ENCODE results near the gene MLYCD. TPM values are rescaled to one million over a fixed set of nuclear protein-coding genes. Genes with fewer than 3 reads are reported as not detected.
A peak's percentile ranks its signal among the peaks of the same experiment; 100 is the strongest.

MLYCD gene
- total RNA-seq, 1 donor from 2014 or later, result 50.4 TPM

GRCh38 chr16:83925095-83925905, 26.4 kb downstream of the MLYCD start:
- peak; percentile 9 for DNase-seq
- TF ChIP-seq, protein P1, sequence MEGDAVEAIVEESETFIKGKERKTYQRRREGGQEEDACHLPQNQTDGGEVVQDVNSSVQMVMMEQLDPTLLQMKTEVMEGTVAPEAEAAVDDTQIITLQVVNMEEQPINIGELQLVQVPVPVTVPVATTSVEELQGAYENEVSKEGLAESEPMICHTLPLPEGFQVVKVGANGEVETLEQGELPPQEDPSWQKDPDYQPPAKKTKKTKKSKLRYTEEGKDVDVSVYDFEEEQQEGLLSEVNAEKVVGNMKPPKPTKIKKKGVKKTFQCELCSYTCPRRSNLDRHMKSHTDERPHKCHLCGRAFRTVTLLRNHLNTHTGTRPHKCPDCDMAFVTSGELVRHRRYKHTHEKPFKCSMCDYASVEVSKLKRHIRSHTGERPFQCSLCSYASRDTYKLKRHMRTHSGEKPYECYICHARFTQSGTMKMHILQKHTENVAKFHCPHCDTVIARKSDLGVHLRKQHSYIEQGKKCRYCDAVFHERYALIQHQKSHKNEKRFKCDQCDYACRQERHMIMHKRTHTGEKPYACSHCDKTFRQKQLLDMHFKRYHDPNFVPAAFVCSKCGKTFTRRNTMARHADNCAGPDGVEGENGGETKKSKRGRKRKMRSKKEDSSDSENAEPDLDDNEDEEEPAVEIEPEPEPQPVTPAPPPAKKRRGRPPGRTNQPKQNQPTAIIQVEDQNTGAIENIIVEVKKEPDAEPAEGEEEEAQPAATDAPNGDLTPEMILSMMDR (IDR thresholded peaks at IDR 0.05; ENCODE audit: borderline replicate concordance), result no peak
- intact Hi-C loops (cut with micrococcal nuclease), result no loop called here
- Histone ChIP-seq H3K27ac (replicated peaks) (no peak overlapping the region), H3K4me1 (peaks cover 18% of the 10 kb centered on the region), H3K36me3 (peaks cover 13% of the 10 kb centered on the region), H3K4me3 (no peak overlapping the region), H3K9me3 (replicated peaks) (no peaks in the 10 kb centered on the region), H3K27me3 (ENCODE audit: low read depth) (no peaks in the 10 kb centered on the region)

DNA sequence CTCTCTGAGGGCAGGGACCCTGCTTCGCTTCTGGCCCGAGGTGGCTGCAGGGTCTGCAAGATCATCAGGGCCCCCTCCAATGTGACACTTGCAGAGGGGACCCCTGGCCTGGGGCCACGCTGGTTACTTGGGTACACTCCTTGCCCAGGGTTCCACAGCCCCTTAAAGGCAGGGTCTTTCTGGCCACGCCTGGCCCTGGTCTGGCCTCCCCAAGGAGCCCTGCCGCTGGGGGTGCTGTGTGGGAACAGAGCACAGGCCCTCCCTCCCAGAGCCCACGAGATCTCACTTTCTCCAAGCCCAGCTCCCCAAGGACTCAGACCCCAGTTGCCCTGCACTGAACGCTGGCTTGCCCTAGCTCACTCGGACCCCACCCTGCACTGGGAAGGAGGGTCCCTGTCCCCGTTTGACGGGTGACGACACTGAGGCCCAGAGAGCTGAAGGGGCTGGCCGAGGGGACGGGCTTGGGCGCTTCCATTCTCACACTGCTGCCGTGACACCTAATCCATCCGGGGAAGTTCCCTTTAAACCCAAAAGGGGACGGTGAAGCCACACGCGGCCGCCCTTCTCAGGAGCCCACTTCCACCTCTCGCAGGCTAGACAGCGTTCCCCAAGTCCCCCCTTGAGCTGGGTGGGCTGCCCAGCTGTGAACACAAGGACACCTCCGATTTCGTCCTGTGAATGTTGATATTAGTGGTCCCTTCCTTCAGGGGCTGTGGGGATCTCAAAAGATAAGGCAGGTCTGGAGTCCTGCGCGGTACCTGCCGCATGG, 27.2 kb downstream of the MLYCD start:
- intact Hi-C loops (cut with micrococcal nuclease), result no loop called here
- Histone ChIP-seq H3K4me1 (peaks cover 26% of the 10 kb centered on the region), H3K4me3 (no peak overlapping the region), H3K27me3 (ENCODE audit: low read depth) (no peaks in the 10 kb centered on the region), H3K9me3 (replicated peaks) (no peaks in the 10 kb centered on the region), H3K27ac (replicated peaks) (no peak overlapping the region), H3K36me3 (peaks cover 9% of the 10 kb centered on the region)
- TF ChIP-seq, protein P1 (IDR thresholded peaks at IDR 0.05; ENCODE audit: borderline replicate concordance), result no peak
- peak; percentile 15 for DNase-seq

- Histone ChIP-seq H3K9me3 (replicated peaks) (no peaks in the 10 kb centered on the region), H3K27ac (replicated peaks) (no peak overlapping the region), H3K36me3 (peaks cover 9% of the 10 kb centered on the region), H3K4me3 (no peak overlapping the region), H3K27me3 (ENCODE audit: low read depth) (no peaks in the 10 kb centered on the region), H3K4me1 (peaks cover 27% of the 10 kb centered on the region)
- TF ChIP-seq, protein P1 (IDR thresholded peaks at IDR 0.05; ENCODE audit: borderline replicate concordance), result peak; percentile 97
- intact Hi-C loops (cut with micrococcal nuclease), result no loop called here
- peak; percentile 63 for DNase-seq
These were observed 27.9 kb downstream of the MLYCD start for GRCh38 chr16:83926726-83927397.

DNA sequence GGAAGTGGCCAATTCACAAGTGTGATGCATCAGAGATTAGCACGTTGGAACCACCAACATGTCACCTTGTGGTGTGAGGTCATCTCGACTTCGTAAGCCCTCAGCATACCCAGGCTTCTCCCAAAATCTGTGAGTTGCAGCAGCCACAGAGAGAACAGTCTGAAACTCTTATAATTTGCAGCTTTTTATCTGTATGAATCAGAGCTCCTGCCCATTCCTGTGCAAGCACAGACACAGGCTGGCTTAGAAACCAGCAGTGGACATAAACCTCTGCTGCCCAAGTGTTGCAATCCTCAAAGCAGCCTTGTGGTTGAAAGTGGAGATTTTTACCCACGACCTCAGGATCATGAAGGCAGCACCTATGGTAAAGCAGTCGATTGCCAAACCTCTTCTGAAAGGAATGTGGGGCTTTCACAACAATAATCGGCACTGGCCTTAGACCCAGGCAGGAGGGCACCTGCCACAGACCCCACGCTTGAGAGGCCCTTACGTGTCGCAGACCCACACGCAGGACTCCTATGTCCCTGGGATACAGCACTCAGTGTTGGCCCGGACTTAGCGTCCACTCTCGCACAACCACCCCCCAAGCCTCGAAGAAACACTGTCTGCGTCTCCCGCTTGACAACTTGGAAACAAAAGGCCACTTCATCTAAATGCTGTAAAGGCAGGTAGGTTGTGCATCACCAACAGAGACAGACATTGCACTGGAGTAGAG, 29.6 kb downstream of the MLYCD start:
- Histone ChIP-seq H3K9me3 (replicated peaks) (no peaks in the 10 kb centered on the region), H3K36me3 (peaks cover 9% of the 10 kb centered on the region), H3K4me3 (no peak overlapping the region), H3K4me1 (peaks cover 27% of the 10 kb centered on the region), H3K27me3 (ENCODE audit: low read depth) (no peaks in the 10 kb centered on the region), H3K27ac (replicated peaks) (no peak overlapping the region)
- no peak for DNase-seq
- TF ChIP-seq, protein P1 (IDR thresholded peaks at IDR 0.05; ENCODE audit: borderline replicate concordance), result no peak
- intact Hi-C loops (cut with micrococcal nuclease), result no loop called here
